ENCODE measurements around the gene METTL1. TPM values are rescaled to one million over a fixed set of nuclear protein-coding genes. Genes with fewer than 3 reads are reported as not detected.
A peak's percentile ranks its signal among the peaks of the same experiment; 100 is the strongest.

METTL1 gene
- total and polyA plus RNA-seq, 9 of the 15 experiments (the other 6 are each of a cell fraction or from before 2014, with no cell fraction given), result 12.6 to 65.9 (median 39.2) TPM

- TF ChIP-seq ZBTB43 (CRISPR knock-in tag; IDR thresholded peaks at IDR 0.05) (peak; percentile 88; the same call in 1 of the 2 replicates), SIN3B (IDR thresholded peaks at IDR 0.05; ENCODE audit: low read depth) (peak; percentile 96), PHB2 (IDR thresholded peaks at IDR 0.05; ENCODE audit: low read depth) (no peak), RFX5 (IDR thresholded peaks at IDR 0.05; ENCODE audit: low read depth, low read length) (no peak), COPS2 (conservative IDR thresholded peaks at IDR 0.05) (no peak), ARHGAP35 (IDR thresholded peaks at IDR 0.05; ENCODE audit: partially characterized antibody) (no peak), ID3 (CRISPR knock-in tag; IDR thresholded peaks at IDR 0.05) (no peak), ID3 (tag; IDR thresholded peaks at IDR 0.05) (no peak), ARID2 (IDR thresholded peaks at IDR 0.05) (no peak), EWSR1 (IDR thresholded peaks at IDR 0.05; ENCODE audit: borderline replicate concordance, low read depth, partially characterized antibody) (no peak), ZNF592 (IDR thresholded peaks at IDR 0.05) (no peak), HMG20A (CRISPR knock-in tag; conservative IDR thresholded peaks at IDR 0.05) (no peak), NR3C1 (CRISPR knock-in tag; IDR thresholded peaks at IDR 0.05) (no peak), RFX7 (CRISPR knock-in tag; IDR thresholded peaks at IDR 0.05) (no peak), ZC3H8 (IDR thresholded peaks at IDR 0.05) (no peak), RFX1 (IDR thresholded peaks at IDR 0.05) (no peak), SMARCC2 (IDR thresholded peaks at IDR 0.05; ENCODE audit: low read depth) (no peak), USF2 (CRISPR knock-in tag; IDR thresholded peaks at IDR 0.05) (no peak), PHF21A (IDR thresholded peaks at IDR 0.05; ENCODE audit: borderline replicate concordance, low read depth) (no peak; the same call in 1 of the 2 replicates), CBX8 (IDR thresholded peaks at IDR 0.05; ENCODE audit: borderline replicate concordance, extremely low read depth, low read depth, low read length, poor library complexity, severe bottlenecking) (no peak), IRF2 (CRISPR knock-in tag; IDR thresholded peaks at IDR 0.05) (0 out of 2 replicates have a peak, but pooled peaks have one; percentile 61), RBM22 (IDR thresholded peaks at IDR 0.05; ENCODE audit: low read depth, low read length, poor library complexity, severe bottlenecking) (no peak), CHD1 (IDR thresholded peaks at IDR 0.05; ENCODE audit: low read length) (peak; percentile 68)
Measured at GRCh38 chr12:57782608-57783465, 10.9 kb upstream of the METTL1 start, which contains the start of gene TSFM (continued).

All from K562 (cell line).